PC-3 (cell line): ENCODE results near the gene CLEC16A. TPM values are rescaled to one million over a fixed set of nuclear protein-coding genes. Genes with fewer than 3 reads are reported as not detected.

Experiments
- ATAC-seq: fragments of 200-7000 bp; cut with Tn5 transposase; 2 replicates; pipeline ENCODE4 v1.9.1; 2020; ENCODE audit warnings: mild to moderate bottlenecking, moderate library complexity
- BruUV-seq: library from RNA; stranded (reverse); fragments of 400-500 nt; replicated peaks from 2 replicates; lab custom pipeline; 2021; lab: Mats Ljungman, UMichigan
- CTCF ChIA-PET: fragments of 300-600 bp; sonication (Branson Sonifier 250); formaldehyde crosslinking; loops from one replicate; lab custom pipeline; 2022; ENCODE audit warnings: antibody characterized with exemption; lab: Charles Lee
- POLR2A ChIA-PET: fragments of 300-600 bp; sonication (Branson Sonifier 250); formaldehyde crosslinking; loops from one replicate; lab custom pipeline; 2022; ENCODE audit warnings: antibody characterized with exemption; ENCODE audit not compliant: unreplicated experiment; lab: Charles Lee
- DNase-seq: peaks from one replicate; pipeline ENCODE4 v3.0.0-alpha.2; 2015
- H2AFZ ChIP-seq: fragments of 300-600 bp; sonication (generic); 2 replicates; pipeline ENCODE4 v1.6.0; 2016; ENCODE audit warnings: antibody characterized with exemption, low read length
- H3F3A ChIP-seq: fragments of 300-600 bp; sonication (generic); one replicate; pipeline ENCODE4 v1.6.0; 2017; ENCODE audit warnings: antibody characterized with exemption, low read length, control low read depth, mild to moderate bottlenecking; ENCODE audit not compliant: unreplicated experiment
- H3K27ac ChIP-seq: fragments of 300-600 bp; sonication (generic); 2 replicates; pipeline ENCODE4 v1.5.1; 2016; ENCODE audit warnings: mild to moderate bottlenecking, low read length
- H3K27me3 ChIP-seq: fragments of 300-600 bp; sonication (generic); 2 replicates; pipeline ENCODE4 v1.6.1; 2016; ENCODE audit warnings: low read length, mixed read lengths
- H3K36me3 ChIP-seq: fragments of 300-600 bp; sonication (generic); 2 replicates; pipeline ENCODE4 v1.6.1; 2016; ENCODE audit warnings: low read depth, mixed run types, low read length, mixed read lengths
- H3K4me1 ChIP-seq: fragments of 300-600 bp; sonication (generic); 2 replicates; pipeline ENCODE4 v1.5.1; 2016; ENCODE audit warnings: low read length; ENCODE audit not compliant: insufficient read depth
- H3K4me2 ChIP-seq: fragments of 300-600 bp; sonication (generic); 2 replicates; pipeline ENCODE4 v1.6.0; 2016; ENCODE audit warnings: low read length
- H3K4me3 ChIP-seq: fragments of 300-600 bp; sonication (generic); 2 replicates; pipeline ENCODE4 v1.5.1; 2016; ENCODE audit warnings: mild to moderate bottlenecking, low read length, mixed read lengths
- H3K79me2 ChIP-seq: fragments of 300-600 bp; sonication (generic); 2 replicates; pipeline ENCODE4 v1.6.1; 2017; ENCODE audit warnings: low read length, mixed read lengths
- H3K9ac ChIP-seq: fragments of 300-600 bp; sonication (generic); 2 replicates; pipeline ENCODE4 v1.6.0; 2016; ENCODE audit warnings: mild to moderate bottlenecking, low read length
- H3K9me2 ChIP-seq: fragments of 300-600 bp; sonication (generic); replicated peaks from 2 replicates; pipeline ENCODE4 v1.6.1; 2016; ENCODE audit warnings: mixed run types, low read length, mixed read lengths
- H3K9me3 ChIP-seq: fragments of 300-600 bp; sonication (generic); 2 replicates; pipeline ENCODE4 v1.6.1; 2016; ENCODE audit warnings: low read length, mixed read lengths
- H4K20me1 ChIP-seq: fragments of 300-600 bp; sonication (generic); 2 replicates; pipeline ENCODE4 v1.6.1; 2016; ENCODE audit warnings: low read length, mixed read lengths
- EZH2 ChIP-seq: fragments of 300-600 bp; sonication (generic); IDR thresholded peaks from one replicate; pipeline ENCODE4 v1.6.1; 2017; ENCODE audit warnings: antibody characterized with exemption, mild to moderate bottlenecking, low read length; ENCODE audit not compliant: unreplicated experiment
- EZH2phosphoT487 ChIP-seq: fragments of 300-600 bp; sonication (generic); IDR thresholded peaks from 2 replicates; pipeline ENCODE4 v1.6.1; 2018; ENCODE audit warnings: mild to moderate bottlenecking, antibody characterized with exemption, low read length, borderline replicate concordance
- intact Hi-C: fragments of 100-400 bp; cut with micrococcal nuclease; formaldehyde crosslinking; loops from 2 replicates; pipeline ENCODE4 v1.9.0; 2023
- total RNA-seq: library from RNA; depleted of rRNA; stranded (reverse); fragments of >200 nt; gene quantifications from 2 replicates; pipeline ENCODE4 v1.2.3, GENCODE V29; 2014
- TF ChIP-seq, protein P1 (sequence below): fragments of 300-600 bp; sonication (generic); conservative IDR thresholded peaks from 2 replicates; pipeline ENCODE4 v1.5.1; 2017; ENCODE audit warnings: antibody characterized with exemption, low read depth, mild to moderate bottlenecking, low read length

CLEC16A gene
- total RNA-seq, 1 experiment from 2014 or later = 9.5 TPM

GRCh38 chr16:11164482-11165270 lies 220.3 kb downstream of the CLEC16A start:
- ChIA-PET CTCF (no interaction called here), POLR2A (no interaction called here)
- H3K4me2 ChIP-seq = no peak overlapping the region

DNA sequence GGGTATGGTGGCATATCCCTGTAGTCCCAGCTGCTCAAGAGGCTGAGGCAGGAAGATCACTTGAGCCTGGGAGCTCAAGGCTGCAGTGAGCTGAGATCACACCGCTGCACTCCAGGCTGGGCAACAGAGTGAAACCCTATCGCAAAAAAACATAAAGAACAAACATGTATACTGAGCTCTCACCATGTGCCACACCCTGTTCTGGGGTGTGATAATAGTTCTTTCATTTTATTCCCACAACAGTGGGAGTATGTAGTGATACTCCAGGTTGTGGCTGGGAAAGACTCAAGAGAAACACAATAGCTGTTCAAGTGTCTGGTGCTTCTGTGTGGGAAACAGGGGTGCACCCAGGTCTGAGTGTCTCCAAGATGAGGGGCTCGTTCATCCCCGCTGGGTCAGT lies 221.0 kb downstream of the CLEC16A start:
- H2AFZ ChIP-seq = no peak overlapping the region
- no peak overlapping the region for H3K27ac ChIP-seq
- CTCF ChIA-PET = no interaction called here
- H3K9me3 ChIP-seq = no peaks in the 10 kb centered on the region
- no peak overlapping the region for H3K4me3 ChIP-seq
- TF ChIP-seq EZH2phosphoT487 (no peak), EZH2 (no peak)
- TF ChIP-seq, protein P1, sequence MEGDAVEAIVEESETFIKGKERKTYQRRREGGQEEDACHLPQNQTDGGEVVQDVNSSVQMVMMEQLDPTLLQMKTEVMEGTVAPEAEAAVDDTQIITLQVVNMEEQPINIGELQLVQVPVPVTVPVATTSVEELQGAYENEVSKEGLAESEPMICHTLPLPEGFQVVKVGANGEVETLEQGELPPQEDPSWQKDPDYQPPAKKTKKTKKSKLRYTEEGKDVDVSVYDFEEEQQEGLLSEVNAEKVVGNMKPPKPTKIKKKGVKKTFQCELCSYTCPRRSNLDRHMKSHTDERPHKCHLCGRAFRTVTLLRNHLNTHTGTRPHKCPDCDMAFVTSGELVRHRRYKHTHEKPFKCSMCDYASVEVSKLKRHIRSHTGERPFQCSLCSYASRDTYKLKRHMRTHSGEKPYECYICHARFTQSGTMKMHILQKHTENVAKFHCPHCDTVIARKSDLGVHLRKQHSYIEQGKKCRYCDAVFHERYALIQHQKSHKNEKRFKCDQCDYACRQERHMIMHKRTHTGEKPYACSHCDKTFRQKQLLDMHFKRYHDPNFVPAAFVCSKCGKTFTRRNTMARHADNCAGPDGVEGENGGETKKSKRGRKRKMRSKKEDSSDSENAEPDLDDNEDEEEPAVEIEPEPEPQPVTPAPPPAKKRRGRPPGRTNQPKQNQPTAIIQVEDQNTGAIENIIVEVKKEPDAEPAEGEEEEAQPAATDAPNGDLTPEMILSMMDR = no peak
- no peaks in the 10 kb centered on the region for H3K4me1 ChIP-seq
- no peak for ATAC-seq
- H3K36me3 ChIP-seq = no peaks in the 10 kb centered on the region
- DNase-seq = no peak
- H3K27me3 ChIP-seq = no peaks in the 10 kb centered on the region
- POLR2A ChIA-PET = no interaction called here
- H3F3A ChIP-seq = no peaks in the 10 kb centered on the region
- intact Hi-C loops = no loop called here
- no peak overlapping the region for H3K9ac ChIP-seq
- no peaks in the 10 kb centered on the region for H4K20me1 ChIP-seq
- BruUV-seq = no TSS peak
- H3K4me2 ChIP-seq = no peak overlapping the region
- no peaks in the 10 kb centered on the region for H3K79me2 ChIP-seq
- no peaks in the 10 kb centered on the region for H3K9me2 ChIP-seq

More at GRCh38 chr16:11164482-11165270, 220.3 kb downstream of the CLEC16A start:
- H3K79me2 ChIP-seq = no peaks in the 10 kb centered on the region
- no peaks in the 10 kb centered on the region for H3K9me3 ChIP-seq
- TF ChIP-seq, protein P1 = no peak
- no peak for TF ChIP-seq EZH2phosphoT487
- no peak for TF ChIP-seq EZH2
- BruUV-seq = no TSS peak
- no peaks in the 10 kb centered on the region for H4K20me1 ChIP-seq
- no peaks in the 10 kb centered on the region for H3K4me1 ChIP-seq
- no peaks in the 10 kb centered on the region for H3K27me3 ChIP-seq
- no peak overlapping the region for H2AFZ ChIP-seq
- H3K9ac ChIP-seq = no peak overlapping the region
- ATAC-seq (no peak), DNase-seq (no peak)
- H3F3A ChIP-seq = no peaks in the 10 kb centered on the region
- intact Hi-C loops = no loop called here
- H3K9me2 ChIP-seq = no peaks in the 10 kb centered on the region
- no peak overlapping the region for H3K27ac ChIP-seq
- no peak overlapping the region for H3K4me3 ChIP-seq
- H3K36me3 ChIP-seq = no peaks in the 10 kb centered on the region

GRCh38 chr16:11165894-11166665 lies 221.7 kb downstream of the CLEC16A start:
- Histone ChIP-seq H3K27me3 (no peaks in the 10 kb centered on the region), H2AFZ (no peak overlapping the region), H3K4me1 (no peaks in the 10 kb centered on the region), H4K20me1 (no peaks in the 10 kb centered on the region), H3K9me2 (no peaks in the 10 kb centered on the region), H3K36me3 (no peaks in the 10 kb centered on the region), H3K4me2 (no peak overlapping the region), H3F3A (no peaks in the 10 kb centered on the region), H3K4me3 (no peak overlapping the region), H3K79me2 (no peaks in the 10 kb centered on the region), H3K27ac (no peak overlapping the region), H3K9ac (no peak overlapping the region), H3K9me3 (no peaks in the 10 kb centered on the region)
- intact Hi-C loops = no loop called here
- DNase-seq (no peak), ATAC-seq (no peak)
- BruUV-seq = no TSS peak
- POLR2A ChIA-PET = no interaction called here
- CTCF ChIA-PET = no interaction called here
- TF ChIP-seq, protein P1 = no peak
- no peak for TF ChIP-seq EZH2phosphoT487
- no peak for TF ChIP-seq EZH2
